Measurements from ENCODE around the gene FAM169A.

DNA sequence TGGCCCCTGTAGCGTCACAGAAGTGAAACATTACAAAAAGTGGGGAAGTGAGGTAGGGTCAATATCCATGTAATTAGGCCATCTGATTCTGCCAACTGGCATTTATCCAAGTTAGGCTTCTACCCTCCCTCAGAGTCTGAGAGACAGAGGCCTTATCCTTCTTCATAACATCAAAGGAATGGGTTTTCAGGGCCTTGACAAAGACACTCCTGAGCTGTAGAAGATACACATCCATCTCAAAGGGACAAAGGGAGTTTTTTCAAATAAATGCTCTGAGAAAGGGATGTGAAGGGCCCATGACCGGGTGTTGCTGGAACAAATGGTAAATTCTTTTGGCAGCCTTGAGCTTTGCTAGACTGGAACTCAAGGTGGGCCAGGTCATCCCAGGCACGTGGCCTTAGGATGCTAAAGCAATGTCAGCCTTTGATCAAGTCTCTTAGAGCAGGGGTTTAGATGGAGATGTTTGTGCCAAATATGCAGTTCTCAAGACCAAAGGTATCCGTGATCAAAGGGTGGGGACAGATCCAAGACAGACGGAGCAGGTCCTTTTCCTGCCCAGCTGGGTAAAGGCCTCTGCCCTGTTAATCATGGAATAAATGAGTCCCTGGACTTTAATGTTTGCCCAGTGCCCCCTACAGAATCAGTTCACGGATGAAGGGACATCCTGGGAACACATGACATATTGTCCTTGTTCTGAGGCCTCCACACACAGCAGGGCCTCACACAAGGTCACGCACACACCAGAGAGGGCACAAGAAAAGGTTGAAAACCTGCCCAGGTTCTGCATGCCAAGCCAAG, 10.0 kb upstream of the FAM169A start:
- TF ChIP-seq, protein P1, sequence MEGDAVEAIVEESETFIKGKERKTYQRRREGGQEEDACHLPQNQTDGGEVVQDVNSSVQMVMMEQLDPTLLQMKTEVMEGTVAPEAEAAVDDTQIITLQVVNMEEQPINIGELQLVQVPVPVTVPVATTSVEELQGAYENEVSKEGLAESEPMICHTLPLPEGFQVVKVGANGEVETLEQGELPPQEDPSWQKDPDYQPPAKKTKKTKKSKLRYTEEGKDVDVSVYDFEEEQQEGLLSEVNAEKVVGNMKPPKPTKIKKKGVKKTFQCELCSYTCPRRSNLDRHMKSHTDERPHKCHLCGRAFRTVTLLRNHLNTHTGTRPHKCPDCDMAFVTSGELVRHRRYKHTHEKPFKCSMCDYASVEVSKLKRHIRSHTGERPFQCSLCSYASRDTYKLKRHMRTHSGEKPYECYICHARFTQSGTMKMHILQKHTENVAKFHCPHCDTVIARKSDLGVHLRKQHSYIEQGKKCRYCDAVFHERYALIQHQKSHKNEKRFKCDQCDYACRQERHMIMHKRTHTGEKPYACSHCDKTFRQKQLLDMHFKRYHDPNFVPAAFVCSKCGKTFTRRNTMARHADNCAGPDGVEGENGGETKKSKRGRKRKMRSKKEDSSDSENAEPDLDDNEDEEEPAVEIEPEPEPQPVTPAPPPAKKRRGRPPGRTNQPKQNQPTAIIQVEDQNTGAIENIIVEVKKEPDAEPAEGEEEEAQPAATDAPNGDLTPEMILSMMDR (IDR thresholded peaks at IDR 0.05), result no peak
- TF ChIP-seq EP300 (IDR thresholded peaks at IDR 0.05), result no peak
